ENCODE data around the gene YES1.

DNA sequence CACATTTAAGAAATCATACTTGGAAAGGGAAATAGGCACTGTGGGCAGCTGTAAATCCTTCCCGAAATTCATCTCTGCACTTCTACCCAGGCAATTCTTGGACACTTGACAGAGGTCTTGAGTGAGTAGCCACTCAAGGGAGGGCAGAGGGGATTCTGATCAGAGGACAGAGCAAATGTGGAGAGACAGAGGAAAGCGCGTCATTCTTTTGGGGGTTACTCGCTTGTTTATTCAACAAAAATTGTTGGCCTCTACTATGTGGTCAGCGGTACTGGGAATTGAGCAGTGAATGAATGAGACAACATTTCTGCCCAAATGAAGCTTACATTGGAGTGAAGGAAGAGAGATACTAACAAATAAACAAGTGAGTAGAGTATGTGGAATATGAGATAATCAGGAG, 41.4 kb upstream of the YES1 start:
- TF ChIP-seq, protein P1, sequence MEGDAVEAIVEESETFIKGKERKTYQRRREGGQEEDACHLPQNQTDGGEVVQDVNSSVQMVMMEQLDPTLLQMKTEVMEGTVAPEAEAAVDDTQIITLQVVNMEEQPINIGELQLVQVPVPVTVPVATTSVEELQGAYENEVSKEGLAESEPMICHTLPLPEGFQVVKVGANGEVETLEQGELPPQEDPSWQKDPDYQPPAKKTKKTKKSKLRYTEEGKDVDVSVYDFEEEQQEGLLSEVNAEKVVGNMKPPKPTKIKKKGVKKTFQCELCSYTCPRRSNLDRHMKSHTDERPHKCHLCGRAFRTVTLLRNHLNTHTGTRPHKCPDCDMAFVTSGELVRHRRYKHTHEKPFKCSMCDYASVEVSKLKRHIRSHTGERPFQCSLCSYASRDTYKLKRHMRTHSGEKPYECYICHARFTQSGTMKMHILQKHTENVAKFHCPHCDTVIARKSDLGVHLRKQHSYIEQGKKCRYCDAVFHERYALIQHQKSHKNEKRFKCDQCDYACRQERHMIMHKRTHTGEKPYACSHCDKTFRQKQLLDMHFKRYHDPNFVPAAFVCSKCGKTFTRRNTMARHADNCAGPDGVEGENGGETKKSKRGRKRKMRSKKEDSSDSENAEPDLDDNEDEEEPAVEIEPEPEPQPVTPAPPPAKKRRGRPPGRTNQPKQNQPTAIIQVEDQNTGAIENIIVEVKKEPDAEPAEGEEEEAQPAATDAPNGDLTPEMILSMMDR (IDR thresholded peaks at IDR 0.05; ENCODE audit: low read depth, low read length), result no peak
- TF ChIP-seq EZH2phosphoT487 (IDR thresholded peaks at IDR 0.05; ENCODE audit: low read depth), result no peak

All from OCI-LY3 (cell line).